ENCODE data around the gene PACS1. TPM values are rescaled to one million over a fixed set of nuclear protein-coding genes. Genes with fewer than 3 reads are reported as not detected.

The PACS1 gene
- total RNA-seq, 1 experiment from 2014 or later, result 91.8 TPM

DNA sequence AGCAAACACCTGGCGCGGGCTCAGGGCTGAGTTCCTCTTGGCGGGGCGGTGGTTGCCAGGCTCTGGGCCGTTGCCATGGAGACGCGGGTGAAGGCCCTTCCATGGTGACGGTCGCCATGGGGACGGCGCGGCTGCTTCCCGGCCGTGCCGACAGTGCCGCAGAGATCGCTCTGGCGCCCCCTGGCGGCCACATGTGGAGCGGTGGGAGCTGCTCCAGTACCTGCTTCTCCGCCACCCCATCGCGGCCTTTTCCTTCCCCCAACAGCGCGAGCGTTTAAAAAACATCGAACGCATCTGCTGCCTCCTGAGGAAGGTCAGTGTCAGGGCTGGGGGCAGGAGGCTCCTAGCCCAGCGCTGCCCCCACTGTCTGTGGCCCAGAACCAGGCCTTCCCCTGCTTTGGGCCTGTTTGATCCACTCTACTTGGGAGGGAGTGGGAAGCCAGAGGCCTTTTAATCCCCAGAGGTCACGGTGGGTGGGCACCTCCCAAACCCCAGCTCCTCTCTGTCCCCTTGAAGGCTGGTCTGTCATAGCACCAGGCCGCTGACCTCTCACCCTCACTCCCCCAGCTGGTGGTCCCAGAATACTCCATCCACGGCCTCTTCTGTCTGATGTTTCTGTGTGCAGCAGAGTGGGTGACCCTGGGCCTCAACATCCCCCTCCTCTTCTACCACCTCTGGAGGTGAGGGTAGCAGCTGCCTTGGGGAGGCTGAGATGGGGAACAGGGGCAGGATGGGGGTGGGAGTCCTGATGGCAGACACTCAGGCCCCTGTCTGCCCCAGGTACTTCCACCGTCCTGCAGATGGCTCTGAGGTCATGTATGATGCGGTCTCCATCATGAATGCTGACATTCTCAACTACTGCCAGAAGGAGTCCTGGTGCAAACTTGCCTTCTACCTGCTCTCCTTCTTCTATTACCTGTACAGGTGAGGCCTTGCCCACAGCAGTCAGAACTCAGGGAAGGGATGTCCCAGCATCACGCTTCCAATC lies 212.7 kb downstream of the PACS1 start:
- POLR2A ChIA-PET, result no interaction called here
- intact Hi-C loops (cut with micrococcal nuclease; ENCODE audit: unreplicated experiment), result no loop called here
- H3K27ac ChIP-seq (ENCODE audit: low read length), result no peak overlapping the region

DNA sequence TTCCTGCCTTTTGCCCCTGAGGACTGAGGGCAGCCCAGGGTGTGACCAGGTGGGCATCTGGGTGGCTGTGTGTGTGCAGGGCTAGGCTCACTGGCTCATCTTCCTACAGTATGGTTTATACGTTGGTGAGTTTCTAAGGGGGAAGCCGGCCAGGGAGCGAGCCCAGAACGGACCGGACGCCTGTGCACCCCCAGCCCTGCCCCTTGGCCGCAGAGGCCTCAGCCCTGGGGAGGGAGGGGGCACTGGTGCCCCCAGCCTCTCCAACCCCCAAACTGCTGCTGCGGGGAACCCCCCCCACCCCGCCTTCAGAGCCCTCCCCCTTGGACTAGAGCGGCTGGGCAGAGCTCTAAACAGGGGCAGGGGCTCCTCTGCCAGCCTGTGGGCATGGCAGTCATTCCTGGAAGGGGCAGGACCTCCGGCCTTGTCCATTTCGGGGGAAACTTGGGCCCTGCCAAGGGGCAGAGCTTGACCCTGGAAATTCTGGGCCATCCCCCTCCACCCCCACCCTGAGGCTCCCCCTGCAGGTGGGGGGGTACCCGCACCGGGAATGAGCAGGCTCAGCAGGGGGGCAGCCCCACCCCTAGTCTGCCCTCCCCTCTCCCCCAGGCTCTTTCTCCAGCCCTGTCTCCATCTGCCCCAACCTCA lies 213.5 kb downstream of the PACS1 start:
- DNase-seq (ENCODE audit: low read depth, low spot score), result no peak
- Histone ChIP-seq H3K27ac (ENCODE audit: low read length) (no peak overlapping the region), H3K36me3 (ENCODE audit: control insufficient read depth, insufficient read depth, low read length) (no peaks in the 10 kb centered on the region; the same call in none of the 2 replicates), H3K4me1 (ENCODE audit: control insufficient read depth, insufficient read depth, low read length) (peaks cover 42% of the 10 kb centered on the region), H3K4me3 (ENCODE audit: low read depth in 2 of 2, low read length in 2 of 2) (no peak overlapping the region), H3K9me3 (ENCODE audit: control insufficient read depth, insufficient read depth, low read depth, low read length) (no peaks in the 10 kb centered on the region), H3K27me3 (ENCODE audit: control insufficient read depth, insufficient read depth, low read length) (no peaks in the 10 kb centered on the region)
- in situ Hi-C loops (cut with HindIII; ENCODE audit: low pct_unique_long_range_greater_than_20kb, low sequenced_read_pairs), result no loop called here
- intact Hi-C loops (cut with micrococcal nuclease; ENCODE audit: unreplicated experiment), result no loop called here
- CTCF ChIA-PET, result interaction anchor here (0.6 kb wide), 1 partner anchor 470 kb away, joined by 8 read pairs; no protein-coding TSS in a partner anchor
- ATAC-seq, result no peak
- POLR2A ChIA-PET, result interaction anchor here (0.7 kb wide), 1 partner anchor 29 kb away, joined by 3 read pairs; no protein-coding TSS in a partner anchor
- no TSS peak for BruUV-seq (replicated peaks)
- TF ChIP-seq POLR2AphosphoS5 (IDR thresholded peaks at IDR 0.05; ENCODE audit: low read depth, low read length), result no peak
- no peak for TF ChIP-seq TCF7L2 (IDR thresholded peaks at IDR 0.05; ENCODE audit: low read depth, low read length)
- TF ChIP-seq, protein P1, sequence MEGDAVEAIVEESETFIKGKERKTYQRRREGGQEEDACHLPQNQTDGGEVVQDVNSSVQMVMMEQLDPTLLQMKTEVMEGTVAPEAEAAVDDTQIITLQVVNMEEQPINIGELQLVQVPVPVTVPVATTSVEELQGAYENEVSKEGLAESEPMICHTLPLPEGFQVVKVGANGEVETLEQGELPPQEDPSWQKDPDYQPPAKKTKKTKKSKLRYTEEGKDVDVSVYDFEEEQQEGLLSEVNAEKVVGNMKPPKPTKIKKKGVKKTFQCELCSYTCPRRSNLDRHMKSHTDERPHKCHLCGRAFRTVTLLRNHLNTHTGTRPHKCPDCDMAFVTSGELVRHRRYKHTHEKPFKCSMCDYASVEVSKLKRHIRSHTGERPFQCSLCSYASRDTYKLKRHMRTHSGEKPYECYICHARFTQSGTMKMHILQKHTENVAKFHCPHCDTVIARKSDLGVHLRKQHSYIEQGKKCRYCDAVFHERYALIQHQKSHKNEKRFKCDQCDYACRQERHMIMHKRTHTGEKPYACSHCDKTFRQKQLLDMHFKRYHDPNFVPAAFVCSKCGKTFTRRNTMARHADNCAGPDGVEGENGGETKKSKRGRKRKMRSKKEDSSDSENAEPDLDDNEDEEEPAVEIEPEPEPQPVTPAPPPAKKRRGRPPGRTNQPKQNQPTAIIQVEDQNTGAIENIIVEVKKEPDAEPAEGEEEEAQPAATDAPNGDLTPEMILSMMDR (IDR thresholded peaks at IDR 0.05), result no peak
- no peak for TF ChIP-seq SIN3A (IDR thresholded peaks at IDR 0.05; ENCODE audit: borderline replicate concordance, insufficient read depth, low read depth, low read length)
- TF ChIP-seq, protein P2, sequence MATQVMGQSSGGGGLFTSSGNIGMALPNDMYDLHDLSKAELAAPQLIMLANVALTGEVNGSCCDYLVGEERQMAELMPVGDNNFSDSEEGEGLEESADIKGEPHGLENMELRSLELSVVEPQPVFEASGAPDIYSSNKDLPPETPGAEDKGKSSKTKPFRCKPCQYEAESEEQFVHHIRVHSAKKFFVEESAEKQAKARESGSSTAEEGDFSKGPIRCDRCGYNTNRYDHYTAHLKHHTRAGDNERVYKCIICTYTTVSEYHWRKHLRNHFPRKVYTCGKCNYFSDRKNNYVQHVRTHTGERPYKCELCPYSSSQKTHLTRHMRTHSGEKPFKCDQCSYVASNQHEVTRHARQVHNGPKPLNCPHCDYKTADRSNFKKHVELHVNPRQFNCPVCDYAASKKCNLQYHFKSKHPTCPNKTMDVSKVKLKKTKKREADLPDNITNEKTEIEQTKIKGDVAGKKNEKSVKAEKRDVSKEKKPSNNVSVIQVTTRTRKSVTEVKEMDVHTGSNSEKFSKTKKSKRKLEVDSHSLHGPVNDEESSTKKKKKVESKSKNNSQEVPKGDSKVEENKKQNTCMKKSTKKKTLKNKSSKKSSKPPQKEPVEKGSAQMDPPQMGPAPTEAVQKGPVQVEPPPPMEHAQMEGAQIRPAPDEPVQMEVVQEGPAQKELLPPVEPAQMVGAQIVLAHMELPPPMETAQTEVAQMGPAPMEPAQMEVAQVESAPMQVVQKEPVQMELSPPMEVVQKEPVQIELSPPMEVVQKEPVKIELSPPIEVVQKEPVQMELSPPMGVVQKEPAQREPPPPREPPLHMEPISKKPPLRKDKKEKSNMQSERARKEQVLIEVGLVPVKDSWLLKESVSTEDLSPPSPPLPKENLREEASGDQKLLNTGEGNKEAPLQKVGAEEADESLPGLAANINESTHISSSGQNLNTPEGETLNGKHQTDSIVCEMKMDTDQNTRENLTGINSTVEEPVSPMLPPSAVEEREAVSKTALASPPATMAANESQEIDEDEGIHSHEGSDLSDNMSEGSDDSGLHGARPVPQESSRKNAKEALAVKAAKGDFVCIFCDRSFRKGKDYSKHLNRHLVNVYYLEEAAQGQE (IDR thresholded peaks at IDR 0.05; ENCODE audit: insufficient read depth in 1 of 2, low read depth in 2 of 2, low read length in 1 of 2), result no peak

More for the DNA sequence above, 212.7 kb downstream of the PACS1 start:
- DNase-seq (ENCODE audit: low read depth, low spot score), result peak; percentile 51
- in situ Hi-C loops (cut with HindIII; ENCODE audit: low pct_unique_long_range_greater_than_20kb, low sequenced_read_pairs), result no loop called here
- ATAC-seq, result peak; percentile 85
- no TSS peak for BruUV-seq (replicated peaks)
- Histone ChIP-seq H3K9me3 (ENCODE audit: control insufficient read depth, insufficient read depth, low read depth, low read length) (no peaks in the 10 kb centered on the region), H3K4me3 (ENCODE audit: low read depth in 2 of 2, low read length in 2 of 2) (no peak overlapping the region), H3K27me3 (ENCODE audit: control insufficient read depth, insufficient read depth, low read length) (no peaks in the 10 kb centered on the region), H3K4me1 (ENCODE audit: control insufficient read depth, insufficient read depth, low read length) (peaks cover 35% of the 10 kb centered on the region), H3K36me3 (ENCODE audit: control insufficient read depth, insufficient read depth, low read length) (no peaks in the 10 kb centered on the region; the same call in 1 of the 2 replicates)
- TF ChIP-seq, protein P2 (IDR thresholded peaks at IDR 0.05; ENCODE audit: insufficient read depth in 1 of 2, low read depth in 2 of 2, low read length in 1 of 2), result 0 out of 4 replicates have a peak, but pooled peaks of 1 of the 2 experiments have one; percentile 63
- TF ChIP-seq SIN3A (IDR thresholded peaks at IDR 0.05; ENCODE audit: borderline replicate concordance, insufficient read depth, low read depth, low read length) (no peak), POLR2AphosphoS5 (IDR thresholded peaks at IDR 0.05; ENCODE audit: low read depth, low read length) (peak; percentile 68; the same call in 1 of the 2 replicates), TCF7L2 (IDR thresholded peaks at IDR 0.05; ENCODE audit: low read depth, low read length) (no peak)
- TF ChIP-seq, protein P1 (IDR thresholded peaks at IDR 0.05), result peak; percentile 99
- CTCF ChIA-PET, result interaction anchor here (0.5 to 1.5 kb wide), 4 partner anchors 24 to 291 kb away, joined by 3 read pairs; no protein-coding TSS in a partner anchor

Data from Panc1 (cell line).